Nephron progenitor cell (in vitro differentiated cells): ENCODE measurements around the gene CBLB.

Experiments used
- DNase-seq: peaks from one replicate; pipeline ENCODE4 v3.0.0; 2021
- H3K27ac Mint-ChIP-seq: 2 replicates; pipeline ENCODE4 v1.8.0; 2021; ENCODE audit warnings: mild to moderate bottlenecking, moderate library complexity, mixed read lengths
- H3K27me3 Mint-ChIP-seq: 2 replicates; pipeline ENCODE4 v1.8.0; 2021; ENCODE audit warnings: mild to moderate bottlenecking, low read depth, mixed read lengths; ENCODE audit not compliant: poor library complexity
- H3K36me3 Mint-ChIP-seq: 2 replicates; pipeline ENCODE4 v1.8.0; 2021; ENCODE audit warnings: low read depth, mixed read lengths
- H3K4me1 Mint-ChIP-seq: 2 replicates; pipeline ENCODE4 v1.8.0; 2021; ENCODE audit warnings: mixed read lengths
- H3K4me3 Mint-ChIP-seq: 2 replicates; pipeline ENCODE4 v1.8.0; 2021; ENCODE audit warnings: mild to moderate bottlenecking, moderate library complexity, mixed read lengths
- H3K9me3 Mint-ChIP-seq: 2 replicates; pipeline ENCODE4 v1.8.0; 2021; ENCODE audit warnings: mild to moderate bottlenecking, moderate library complexity, mixed read lengths
- CTCF ChIP-seq: fragments of 200-600 bp; sonication (generic); IDR thresholded peaks from 2 replicates; pipeline ENCODE4 v1.5.0; 2021; ENCODE audit warnings: antibody characterized with exemption

Gene CBLB

GRCh38 chr3:105828703-105829102, 40.1 kb downstream of the CBLB start:
- no peak overlapping the region for H3K4me3 Mint-ChIP-seq
- H3K9me3 Mint-ChIP-seq: no peaks in the 10 kb centered on the region
- peaks cover 1% of the 10 kb centered on the region for H3K27me3 Mint-ChIP-seq
- no peak for DNase-seq
- no peak for TF ChIP-seq CTCF
- H3K4me1 Mint-ChIP-seq: peaks cover 20% of the 10 kb centered on the region
- H3K27ac Mint-ChIP-seq: no peak overlapping the region
- H3K36me3 Mint-ChIP-seq: peaks cover 70% of the 10 kb centered on the region

GRCh38 chr3:105827959-105828358, 40.9 kb downstream of the CBLB start:
- H3K36me3 Mint-ChIP-seq: peaks cover 75% of the 10 kb centered on the region
- peaks cover 24% of the 10 kb centered on the region for H3K4me1 Mint-ChIP-seq
- no peaks in the 10 kb centered on the region for H3K9me3 Mint-ChIP-seq
- H3K27me3 Mint-ChIP-seq: peaks cover 2% of the 10 kb centered on the region
- DNase-seq: no peak
- TF ChIP-seq CTCF: no peak
- H3K4me3 Mint-ChIP-seq: no peak overlapping the region
- H3K27ac Mint-ChIP-seq: no peak overlapping the region

GRCh38 chr3:105826778-105827634, 41.8 kb downstream of the CBLB start:
- Mint-ChIP-seq H3K9me3 (no peaks in the 10 kb centered on the region), H3K27me3 (peaks cover 2% of the 10 kb centered on the region), H3K4me1 (peaks cover 27% of the 10 kb centered on the region), H3K36me3 (peaks cover 73% of the 10 kb centered on the region), H3K4me3 (no peak overlapping the region), H3K27ac (peak overlapping the region; percentile 93)
- TF ChIP-seq CTCF: no peak
- DNase-seq: no peak

GRCh38 chr3:105824129-105824528, 44.7 kb downstream of the CBLB start:
- H3K4me3 Mint-ChIP-seq: no peak overlapping the region
- no peaks in the 10 kb centered on the region for H3K9me3 Mint-ChIP-seq
- H3K27ac Mint-ChIP-seq: peak overlapping the region; percentile 18
- TF ChIP-seq CTCF: no peak
- peaks cover 76% of the 10 kb centered on the region for H3K36me3 Mint-ChIP-seq
- peaks cover 24% of the 10 kb centered on the region for H3K4me1 Mint-ChIP-seq
- no peak for DNase-seq
- H3K27me3 Mint-ChIP-seq: peaks cover 2% of the 10 kb centered on the region

- no peak overlapping the region for H3K27ac Mint-ChIP-seq
- peaks cover 20% of the 10 kb centered on the region for H3K4me1 Mint-ChIP-seq
- DNase-seq: no peak
- TF ChIP-seq CTCF: no peak
- peaks cover 2% of the 10 kb centered on the region for H3K27me3 Mint-ChIP-seq
- no peaks in the 10 kb centered on the region for H3K9me3 Mint-ChIP-seq
- no peak overlapping the region for H3K4me3 Mint-ChIP-seq
- H3K36me3 Mint-ChIP-seq: peaks cover 72% of the 10 kb centered on the region
These were observed 45.5 kb downstream of the CBLB start for GRCh38 chr3:105823149-105823867.
